Upper lobe of left lung (tissue), 6 donors: Measurements from ENCODE around the gene CD83. TPM values are rescaled to one million over a fixed set of nuclear protein-coding genes. Genes with fewer than 3 reads are reported as not detected.

Experiments used
- ATAC-seq, 2 donors: fragments of 200-7000 bp; cut with Tn5 transposase; one replicate each; pipeline ENCODE4 v1.9.1; 2022; ENCODE audit warnings: mild to moderate bottlenecking in 2 of 2, moderate library complexity in 2 of 2; ENCODE audit not compliant: low FRiP score in 2 of 2
- DNase-seq, 2 donors: peaks; one replicate each; pipeline ENCODE4 v3.0.0-alpha.2; 2019 to 2020
- H3K27ac ChIP-seq, 4 donors: fragments of 200-600 bp; sonication (generic); one replicate each; pipeline ENCODE4 v1.5.1; 2016 to 2019
- H3K27me3 ChIP-seq, 4 donors: fragments of 200-600 bp; sonication (generic); one replicate each; pipeline ENCODE4 v1.5.1; 2017 to 2019
- H3K36me3 ChIP-seq, 4 donors: fragments of 200-600 bp; sonication (generic); one replicate each; pipeline ENCODE4 v1.5.1; 2016 to 2019
- H3K4me1 ChIP-seq, 4 donors: fragments of 200-600 bp; sonication (generic); one replicate each; pipeline ENCODE4 v1.5.1; 2018 to 2019
- H3K4me3 ChIP-seq, 4 donors: fragments of 200-600 bp; sonication (generic); one replicate each; pipeline ENCODE4 v1.5.1; 2017 to 2019; ENCODE audit warnings: mild to moderate bottlenecking in 2 of 4, moderate library complexity in 1 of 4
- H3K9me3 ChIP-seq, 4 donors: fragments of 200-600 bp; sonication (generic); one replicate each; pipeline ENCODE4 v1.5.1; 2018 to 2019
- CTCF ChIP-seq, 6 experiments: fragments of 450-650 bp in 4 of 6; fragments of 200-600 bp in 2 of 6; sonication (generic) in 2 of 6; IDR thresholded peaks; one replicate each; pipeline ENCODE4 v1.5.1; 2016 to 2019; ENCODE audit warnings: antibody characterized with exemption in 6 of 6
- EP300 ChIP-seq, 4 donors: sonication (generic); formaldehyde crosslinking; IDR thresholded peaks; one replicate each; pipeline ENCODE4 v1.5.1; 2017; ENCODE audit warnings: antibody characterized with exemption in 4 of 4, control low read depth in 2 of 4
- POLR2A ChIP-seq, 4 donors: fragments of 450-650 bp; IDR thresholded peaks; one replicate each; pipeline ENCODE4 v1.5.1; 2016 to 2017; ENCODE audit warnings: antibody characterized with exemption in 4 of 4, mild to moderate bottlenecking in 2 of 4
- POLR2AphosphoS5 ChIP-seq, 2 donors: sonication (generic); formaldehyde crosslinking; IDR thresholded peaks; one replicate each; pipeline ENCODE4 v1.5.1; 2017; ENCODE audit warnings: antibody characterized with exemption in 2 of 2
- WGBS, 2 donors: methylation state at CpG; one replicate each; pipeline ENCODE4 v1.1.5; 2017 to 2018; 5-methylcytosine and 5-hydroxymethylcytosine counted together
- total RNA-seq, 6 donors: library from RNA; depleted of rRNA in 4 of 6; stranded (reverse); fragments of >200 nt in 4 of 6; gene quantifications; one replicate each; pipeline versions ENCODE4 v1.1.0 to v1.2.1, GENCODE V29; 2016 to 2021
- donor health status: DM: no; HTN: no; CAD: no; lungs with moderate emphysema.
- donor health status: DM: no; HTN: yes; CAD: no; lungs with severe emphysema.

Gene CD83, protein sequence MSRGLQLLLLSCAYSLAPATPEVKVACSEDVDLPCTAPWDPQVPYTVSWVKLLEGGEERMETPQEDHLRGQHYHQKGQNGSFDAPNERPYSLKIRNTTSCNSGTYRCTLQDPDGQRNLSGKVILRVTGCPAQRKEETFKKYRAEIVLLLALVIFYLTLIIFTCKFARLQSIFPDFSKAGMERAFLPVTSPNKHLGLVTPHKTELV
- 10 to 100 TPM; 13.6 to 40.6 (median 21.5) TPM for total RNA-seq

DNA sequence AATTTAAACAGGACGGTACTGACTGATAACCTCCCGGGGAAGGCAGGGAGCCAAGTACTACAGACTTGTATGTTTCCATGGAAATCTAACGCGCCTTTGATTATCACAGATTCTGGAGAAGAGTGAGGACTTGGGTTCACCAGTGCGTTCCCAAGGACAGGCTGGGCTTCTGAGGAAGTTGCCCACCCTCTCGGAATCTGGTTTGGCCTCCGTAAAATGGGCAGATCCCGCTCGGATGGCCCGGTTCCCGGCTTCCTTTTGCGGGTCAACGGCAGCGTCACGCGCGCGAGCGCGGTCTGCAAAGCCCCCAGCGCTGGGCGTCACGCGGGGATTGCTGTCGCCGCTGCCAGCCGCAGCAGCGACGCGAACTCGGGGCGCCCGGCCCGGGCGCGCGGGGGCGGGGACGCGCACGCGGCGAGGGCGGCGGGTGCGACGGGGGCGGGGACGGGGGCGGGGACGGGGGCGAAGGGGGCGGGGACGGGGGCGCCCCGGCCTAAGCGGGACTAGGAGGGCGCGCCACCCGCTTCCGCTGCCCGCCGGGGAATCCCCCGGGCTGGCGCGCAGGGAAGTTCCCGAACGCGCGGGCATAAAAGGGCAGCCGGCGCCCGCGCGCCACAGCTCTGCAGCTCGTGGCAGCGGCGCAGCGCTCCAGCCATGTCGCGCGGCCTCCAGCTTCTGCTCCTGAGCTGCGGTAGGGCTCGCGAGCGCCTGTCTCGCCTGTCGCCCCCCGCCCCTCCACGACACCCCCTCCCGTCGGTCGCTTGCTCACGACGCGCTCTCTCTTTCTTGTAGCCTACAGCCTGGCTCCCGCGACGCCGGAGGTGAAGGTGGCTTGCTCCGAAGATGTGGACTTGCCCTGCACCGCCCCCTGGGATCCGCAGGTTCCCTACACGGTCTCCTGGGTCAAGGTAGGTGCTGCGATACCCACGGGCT is at the start of gene CD83:
CD83 (plus strand) TSS at position 615 of the 933 bp plus-strand sequence; CDS start at position 655, 40 bp downstream.
- H3K27me3 ChIP-seq = no peaks in the 10 kb centered on the region
- TF ChIP-seq CTCF (IDR thresholded peaks at IDR 0.05) (peak in 2 of 6 experiments; percentile 11 to 24), POLR2AphosphoS5 (IDR thresholded peaks at IDR 0.05) (peak; percentile 67 to 96), POLR2A (IDR thresholded peaks at IDR 0.05) (peak in 3 of 4 donors; percentile 70 to 88 (median 74)), EP300 (IDR thresholded peaks at IDR 0.05) (peak in 1 of 4 donors; percentile 16)
- WGBS, 2 donors = 1 to 4% methylated on average over 14 to 25 of the region's 106 CpGs
- peak within 1 kb of the TSS; percentile 23 to 88 (median 76) for H3K27ac ChIP-seq
- peak; percentile 87 to 95 for DNase-seq
- peak; percentile 90 to 92 for ATAC-seq
- peaks cover 2 to 18% (median 11%) of the 10 kb centered on the region in 4 donors for H3K4me1 ChIP-seq
- no peaks in the 10 kb centered on the region for H3K9me3 ChIP-seq
- peak within 1 kb of the TSS; percentile 66 to 78 (median 74) for H3K4me3 ChIP-seq
- H3K36me3 ChIP-seq = no peaks in the 10 kb centered on the region

DNA sequence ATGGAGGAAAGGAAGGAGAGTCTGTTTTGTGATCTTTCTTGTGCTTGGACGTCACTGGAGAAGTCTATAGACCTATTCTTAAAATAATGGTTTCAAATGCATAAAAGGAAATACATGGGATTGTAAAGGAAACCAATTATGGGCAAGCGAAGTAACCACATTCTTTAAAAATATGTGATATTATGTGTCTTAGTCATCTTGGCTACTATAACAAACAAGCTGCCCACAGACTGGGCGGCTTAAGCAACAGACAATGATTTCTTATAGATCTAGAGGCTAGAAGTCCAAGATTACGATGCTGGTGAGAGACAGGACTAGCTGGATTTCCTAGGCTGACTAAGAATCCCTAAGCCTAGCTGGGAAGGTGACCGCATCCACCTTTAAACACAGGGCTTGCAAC is 49.4 kb upstream of the CD83 start:
- Histone ChIP-seq H3K4me1 (no peaks in the 10 kb centered on the region), H3K27ac (no peak overlapping the region), H3K9me3 (no peaks in the 10 kb centered on the region), H3K4me3 (no peak overlapping the region), H3K27me3 (no peaks in the 10 kb centered on the region), H3K36me3 (no peaks in the 10 kb centered on the region)
- TF ChIP-seq POLR2A (IDR thresholded peaks at IDR 0.05) (no peak), POLR2AphosphoS5 (IDR thresholded peaks at IDR 0.05) (no peak), CTCF (IDR thresholded peaks at IDR 0.05) (no peak), EP300 (IDR thresholded peaks at IDR 0.05) (no peak)
- no peak for ATAC-seq
- WGBS, 2 donors = 69 to 73% methylated on average over 5 of the region's 5 CpGs
- DNase-seq = no peak

- TF ChIP-seq POLR2AphosphoS5 (IDR thresholded peaks at IDR 0.05) (no peak), CTCF (IDR thresholded peaks at IDR 0.05) (no peak), POLR2A (IDR thresholded peaks at IDR 0.05) (no peak), EP300 (IDR thresholded peaks at IDR 0.05) (no peak)
- Histone ChIP-seq H3K9me3 (no peaks in the 10 kb centered on the region), H3K27me3 (no peaks in the 10 kb centered on the region), H3K27ac (no peak overlapping the region), H3K4me1 (no peaks in the 10 kb centered on the region), H3K36me3 (no peaks in the 10 kb centered on the region), H3K4me3 (no peak overlapping the region)
- WGBS, 2 donors = 87 to 89% methylated on average over 19 of the region's 19 CpGs
- no peak for ATAC-seq
- DNase-seq = peak in 1 of 2 donors; percentile 31
Observed at GRCh38 chr6:14068623-14069022, 48.9 kb upstream of the CD83 start.

- no peak for ATAC-seq
- Histone ChIP-seq H3K36me3 (no peaks in the 10 kb centered on the region), H3K4me1 (peaks cover 0 to under 1% (median 0%) of the 10 kb centered on the region in 4 donors), H3K27ac (no peak overlapping the region), H3K4me3 (no peak overlapping the region), H3K9me3 (no peaks in the 10 kb centered on the region), H3K27me3 (no peaks in the 10 kb centered on the region)
- DNase-seq = no peak
- TF ChIP-seq POLR2A (IDR thresholded peaks at IDR 0.05) (no peak), CTCF (IDR thresholded peaks at IDR 0.05) (no peak), POLR2AphosphoS5 (IDR thresholded peaks at IDR 0.05) (no peak)
- 90 to 93% methylated on average over 4 of the region's 4 CpGs for WGBS, 2 donors
Observed at GRCh38 chr6:14070457-14070856, 47.1 kb upstream of the CD83 start.
